Measurements from ENCODE around the gene CCNYL1. TPM values are rescaled to one million over a fixed set of nuclear protein-coding genes. Genes with fewer than 3 reads are reported as not detected.
"Not testable (repeated sequence)": the region's sequence is repeated elsewhere in the genome, so short reads cannot be mapped to it uniquely, and the experiment has no call there.

Gene CCNYL1
- total RNA-seq, 2 donors from 2014 or later: 12.1 to 14.3 TPM

DNA sequence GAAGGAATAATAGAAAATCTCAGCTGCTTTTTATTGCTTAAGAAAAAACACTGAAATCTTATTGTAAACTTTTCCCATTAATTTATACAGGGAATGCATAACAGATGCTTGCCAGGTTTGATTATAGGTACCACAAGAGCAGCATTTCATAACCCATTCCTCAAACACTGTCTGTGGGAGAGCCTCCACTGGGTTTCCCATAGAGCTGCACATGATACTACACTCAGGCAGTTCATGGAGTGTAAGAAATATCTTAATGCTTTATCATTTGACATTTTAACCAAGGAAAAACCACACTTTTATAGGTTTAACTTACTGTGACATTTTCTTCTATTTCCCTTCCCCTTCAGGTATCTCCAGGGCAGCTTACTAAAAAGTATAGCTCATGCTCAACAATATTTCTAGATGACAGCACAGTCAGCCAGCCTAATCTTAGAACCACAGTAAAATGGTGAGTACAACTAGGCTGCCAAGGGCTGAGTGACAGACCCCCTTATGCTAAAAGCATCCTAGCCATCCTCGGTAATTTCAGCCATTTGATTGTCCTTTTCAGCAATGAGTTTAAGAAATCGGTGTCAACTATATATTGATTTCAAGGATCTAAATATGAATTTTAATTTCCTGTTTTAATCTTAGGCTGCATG lies 22.3 kb downstream of the CCNYL1 start:
- DNase-seq: no peak
- no peak overlapping the region for H3K27ac Mint-ChIP-seq

DNA sequence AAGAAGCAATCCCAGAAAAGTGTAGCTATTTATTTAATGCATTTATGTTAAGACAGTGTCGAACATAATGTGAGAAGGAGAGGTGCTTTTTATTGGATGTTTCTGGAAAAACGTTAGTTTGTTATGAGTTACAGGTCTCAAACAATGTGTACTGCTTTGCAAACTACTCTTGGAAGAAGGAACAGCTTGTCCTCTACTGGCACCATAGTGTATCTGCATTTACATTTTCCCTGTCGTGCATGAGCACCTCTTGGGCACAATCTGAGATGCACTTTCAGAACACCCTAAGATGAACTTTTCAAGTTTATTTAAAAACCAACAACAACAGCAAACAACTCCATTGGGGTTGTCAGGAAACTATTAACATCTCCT lies 22.8 kb downstream of the CCNYL1 start:
- Mint-ChIP-seq H3K27me3 (no peaks in the 10 kb centered on the region), H3K4me3 (no peak overlapping the region), H3K27ac (no peak overlapping the region), H3K36me3 (ENCODE audit: low read depth) (peaks cover 4% of the 10 kb centered on the region), H3K4me1 (no peaks in the 10 kb centered on the region)
- H3K9me3 ChIP-seq (ENCODE audit: control insufficient read depth, low read length, poor library complexity, severe bottlenecking): no peaks in the 10 kb centered on the region
- no peak for ATAC-seq
- DNase-seq: no peak

More for the DNA sequence above, 22.3 kb downstream of the CCNYL1 start:
- Mint-ChIP-seq H3K4me3 (no peak overlapping the region), H3K36me3 (ENCODE audit: low read depth) (peaks cover 4% of the 10 kb centered on the region), H3K4me1 (no peaks in the 10 kb centered on the region), H3K27me3 (no peaks in the 10 kb centered on the region)
- H3K9me3 ChIP-seq (ENCODE audit: control insufficient read depth, low read length, poor library complexity, severe bottlenecking): no peaks in the 10 kb centered on the region
- no peak for ATAC-seq

DNA sequence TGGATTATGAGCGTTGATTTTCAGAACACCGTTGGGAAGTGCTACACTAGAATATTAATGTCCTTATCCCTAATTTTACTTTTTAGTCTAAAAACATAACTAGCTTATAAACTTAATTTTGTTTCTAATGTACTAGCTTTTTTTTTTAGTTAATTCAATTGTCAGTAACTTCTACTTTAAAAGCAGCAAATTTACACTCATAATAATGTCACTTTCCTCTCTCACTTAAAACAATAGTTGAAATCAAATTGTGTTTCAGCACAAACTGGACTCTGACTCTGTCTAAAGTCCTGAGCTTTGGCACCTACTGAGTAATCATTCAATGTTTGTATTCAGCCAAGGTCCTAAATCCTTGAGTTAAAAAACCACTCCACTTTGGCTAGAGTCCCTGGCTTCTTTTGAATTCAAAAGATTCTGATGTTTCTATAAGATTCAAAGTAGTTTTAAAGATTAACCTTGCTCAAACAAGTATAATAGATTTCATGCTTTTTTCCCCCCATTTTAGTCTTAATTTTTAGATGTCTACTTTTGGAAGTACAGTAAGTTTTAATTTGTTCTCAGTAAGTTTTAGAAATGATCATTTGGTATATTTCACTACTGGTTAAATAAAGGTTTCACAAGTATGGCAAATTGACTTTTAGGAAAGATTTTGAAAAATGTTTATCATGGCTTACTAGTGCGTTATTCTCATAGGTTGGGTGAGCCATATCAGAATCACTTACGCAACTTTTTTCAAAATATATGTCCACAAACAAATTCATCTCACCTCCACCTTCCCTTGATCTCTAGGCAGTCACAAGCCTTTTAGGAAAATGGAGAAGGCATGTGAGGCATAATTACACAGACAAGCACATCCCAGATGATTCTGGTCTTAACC lies 23.4 kb downstream of the CCNYL1 start:
- H3K9me3 ChIP-seq (ENCODE audit: control insufficient read depth, low read length, poor library complexity, severe bottlenecking): no peaks in the 10 kb centered on the region
- Mint-ChIP-seq H3K27ac (no peak overlapping the region), H3K27me3 (no peaks in the 10 kb centered on the region), H3K4me3 (no peak overlapping the region), H3K4me1 (no peaks in the 10 kb centered on the region), H3K36me3 (ENCODE audit: low read depth) (no peaks in the 10 kb centered on the region)
- DNase-seq (no peak), ATAC-seq (no peak)

DNA sequence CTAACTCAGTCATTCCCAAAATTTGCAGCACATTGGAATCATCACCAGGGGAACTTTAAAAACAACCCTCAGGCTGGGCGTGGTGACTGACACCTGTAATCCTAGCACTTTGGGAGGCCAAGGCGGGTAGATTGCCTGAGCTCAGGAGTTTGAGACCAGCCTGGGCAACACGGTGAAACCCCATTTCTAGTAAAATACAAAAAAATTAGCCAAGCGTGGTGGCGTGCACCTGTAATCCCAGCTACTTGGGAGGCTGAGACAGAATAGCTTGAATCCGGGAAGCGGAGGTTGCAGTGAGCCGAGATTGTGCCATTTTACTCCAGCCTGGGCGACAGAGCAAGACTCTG lies 24.0 kb downstream of the CCNYL1 start:
- not testable (repeated sequence) for H3K9me3 ChIP-seq (ENCODE audit: control insufficient read depth, low read length, poor library complexity, severe bottlenecking); ATAC-seq; H3K4me1 Mint-ChIP-seq; H3K36me3 Mint-ChIP-seq (ENCODE audit: low read depth); H3K27me3 Mint-ChIP-seq; DNase-seq; H3K4me3 Mint-ChIP-seq; H3K27ac Mint-ChIP-seq

DNA sequence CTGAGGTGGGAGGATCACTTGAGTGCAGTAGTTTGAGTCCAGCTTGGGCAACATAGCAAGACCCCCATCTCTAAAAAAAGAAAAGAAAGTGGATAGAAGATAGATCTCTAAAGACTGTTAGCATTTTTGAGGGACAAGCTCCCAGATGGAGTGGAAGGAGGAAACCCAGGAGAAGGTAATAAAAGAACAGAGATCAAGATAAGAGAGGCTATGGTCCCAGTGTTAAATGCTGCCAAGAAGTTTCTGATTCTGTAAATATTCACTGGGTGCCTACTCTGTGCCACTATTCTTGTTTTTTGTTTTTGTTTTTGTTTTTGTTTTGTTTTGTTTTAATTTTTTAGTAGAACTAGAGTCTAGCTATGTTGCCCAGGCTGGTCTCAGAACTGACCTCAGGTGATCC lies 32.1 kb downstream of the CCNYL1 start:
- Mint-ChIP-seq H3K4me3 (no peak overlapping the region), H3K4me1 (no peaks in the 10 kb centered on the region), H3K27me3 (no peaks in the 10 kb centered on the region), H3K36me3 (ENCODE audit: low read depth) (no peaks in the 10 kb centered on the region), H3K27ac (no peak overlapping the region)
- H3K9me3 ChIP-seq (ENCODE audit: control insufficient read depth, low read length, poor library complexity, severe bottlenecking): no peaks in the 10 kb centered on the region
- no peak for DNase-seq
- no peak for ATAC-seq

DNA sequence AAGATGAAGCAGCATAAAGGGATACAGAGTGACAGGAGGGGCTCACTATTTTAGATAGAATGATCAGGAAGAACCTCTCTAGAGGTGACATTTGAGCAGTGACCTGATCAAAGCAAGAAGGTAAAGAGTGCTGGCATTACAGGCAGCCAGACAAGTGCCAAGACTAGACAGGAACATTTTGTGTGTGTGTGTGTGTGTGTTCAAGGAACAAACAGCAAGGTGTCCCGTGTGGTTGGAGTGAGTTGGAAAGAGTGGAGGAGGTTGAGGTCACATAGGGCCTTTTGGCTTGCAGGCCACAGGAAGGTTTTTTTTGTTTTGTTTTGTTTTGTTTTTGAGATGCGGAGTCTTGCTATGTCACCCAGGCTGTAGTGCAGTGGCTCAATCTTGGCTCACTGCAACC lies 32.6 kb downstream of the CCNYL1 start:
- DNase-seq (no peak), ATAC-seq (no peak)
- Mint-ChIP-seq H3K27ac (no peak overlapping the region), H3K4me3 (no peak overlapping the region), H3K4me1 (no peaks in the 10 kb centered on the region), H3K27me3 (no peaks in the 10 kb centered on the region), H3K36me3 (ENCODE audit: low read depth) (no peaks in the 10 kb centered on the region)
- H3K9me3 ChIP-seq (ENCODE audit: control insufficient read depth, low read length, poor library complexity, severe bottlenecking): no peaks in the 10 kb centered on the region

DNA sequence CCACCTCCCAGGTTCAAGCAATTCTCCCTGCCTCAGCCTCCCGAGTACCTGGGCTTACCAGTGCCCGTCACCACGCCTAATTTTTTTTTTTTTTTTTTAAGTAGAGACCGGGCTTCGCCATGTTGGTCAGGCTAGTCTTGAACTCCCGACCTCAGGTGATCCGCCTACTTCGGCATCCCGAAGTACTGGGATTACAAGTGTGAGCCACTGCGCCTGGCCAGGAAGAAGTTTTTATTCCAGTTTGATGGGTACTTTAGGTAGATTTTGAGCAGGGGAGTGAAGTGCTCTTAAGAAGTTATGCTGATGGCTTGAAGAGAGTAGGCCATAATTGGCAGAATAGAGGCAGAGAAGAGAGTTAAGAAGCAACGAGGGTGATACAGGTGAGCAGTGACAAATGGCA lies 33.0 kb downstream of the CCNYL1 start:
- Mint-ChIP-seq H3K4me1 (no peaks in the 10 kb centered on the region), H3K4me3 (no peak overlapping the region), H3K27me3 (no peaks in the 10 kb centered on the region), H3K36me3 (ENCODE audit: low read depth) (no peaks in the 10 kb centered on the region), H3K27ac (no peak overlapping the region)
- no peaks in the 10 kb centered on the region for H3K9me3 ChIP-seq (ENCODE audit: control insufficient read depth, low read length, poor library complexity, severe bottlenecking)
- ATAC-seq: no peak
- no peak for DNase-seq

DNA sequence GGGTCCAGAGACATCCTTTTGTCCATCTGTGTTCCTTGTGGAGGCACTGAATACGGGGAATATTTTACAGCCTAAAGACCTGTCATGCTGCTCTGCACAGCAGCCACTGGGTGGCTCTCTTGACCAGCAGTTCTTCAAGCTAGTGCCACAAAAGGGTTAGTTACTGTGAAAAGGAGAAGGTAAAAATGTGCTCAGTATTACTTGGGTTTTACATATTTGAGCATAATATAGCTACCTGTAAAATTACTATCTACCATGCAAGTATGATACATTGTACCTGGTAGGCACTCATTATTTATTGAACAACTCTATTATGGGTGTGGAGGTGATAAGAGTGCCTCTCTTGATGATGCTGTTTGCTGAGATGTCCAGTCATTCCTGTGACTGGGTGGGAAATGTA lies 34.7 kb downstream of the CCNYL1 start:
- DNase-seq (no peak), ATAC-seq (peak; percentile 61)
- Mint-ChIP-seq H3K4me1 (no peaks in the 10 kb centered on the region), H3K4me3 (no peak overlapping the region), H3K27ac (no peak overlapping the region), H3K36me3 (ENCODE audit: low read depth) (no peaks in the 10 kb centered on the region), H3K27me3 (no peaks in the 10 kb centered on the region)
- no peaks in the 10 kb centered on the region for H3K9me3 ChIP-seq (ENCODE audit: control insufficient read depth, low read length, poor library complexity, severe bottlenecking)

DNA sequence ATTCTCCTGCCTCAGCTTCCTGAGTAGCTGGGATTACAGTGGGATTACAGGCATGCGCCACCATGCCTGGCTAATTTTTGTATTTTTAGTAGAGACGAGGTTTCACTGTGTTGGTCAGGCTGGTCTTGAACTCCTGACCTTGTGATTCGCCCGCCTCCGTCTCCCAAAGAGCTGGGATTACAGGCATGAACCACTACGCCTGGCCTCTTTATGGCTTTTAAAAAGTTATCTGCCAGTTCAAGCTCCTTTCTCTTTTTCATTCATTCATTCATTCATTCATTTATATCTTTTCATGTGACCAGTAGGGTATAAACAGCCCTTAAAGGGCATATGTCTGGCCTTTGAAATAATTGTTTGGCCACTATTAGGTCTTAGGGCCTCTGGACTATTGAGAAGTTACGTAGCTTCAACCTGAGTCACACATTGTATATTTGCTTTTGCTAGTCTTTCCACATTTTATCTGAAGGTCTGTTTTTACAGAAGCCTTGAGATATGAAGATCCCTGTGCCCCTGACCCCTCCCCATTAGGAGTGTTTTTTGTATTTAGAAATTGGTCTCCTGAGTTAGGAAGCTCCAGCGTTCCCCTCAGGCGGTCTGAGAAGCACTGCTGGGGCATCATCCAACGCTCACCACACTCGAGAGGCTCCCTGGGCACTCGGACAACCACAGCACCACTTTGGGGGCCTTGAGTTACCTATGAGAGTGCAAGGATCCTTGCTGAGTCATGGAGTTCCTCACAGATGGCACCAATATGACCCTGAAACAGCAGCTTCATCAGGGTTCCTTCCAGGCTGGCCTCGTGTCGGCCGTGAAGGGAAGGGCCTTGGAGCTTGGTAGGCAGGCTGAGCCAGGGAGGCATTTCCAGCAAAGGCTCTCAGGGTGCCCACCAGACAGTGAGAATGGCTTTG lies 36.5 kb downstream of the CCNYL1 start:
- no peaks in the 10 kb centered on the region for H3K36me3 Mint-ChIP-seq (ENCODE audit: low read depth)
- no peaks in the 10 kb centered on the region for H3K27me3 Mint-ChIP-seq
- no peak for DNase-seq
- no peak for ATAC-seq
- H3K4me1 Mint-ChIP-seq: no peaks in the 10 kb centered on the region
- no peak overlapping the region for H3K4me3 Mint-ChIP-seq
- H3K9me3 ChIP-seq (ENCODE audit: control insufficient read depth, low read length, poor library complexity, severe bottlenecking): no peaks in the 10 kb centered on the region
- H3K27ac Mint-ChIP-seq: no peak overlapping the region

DNA sequence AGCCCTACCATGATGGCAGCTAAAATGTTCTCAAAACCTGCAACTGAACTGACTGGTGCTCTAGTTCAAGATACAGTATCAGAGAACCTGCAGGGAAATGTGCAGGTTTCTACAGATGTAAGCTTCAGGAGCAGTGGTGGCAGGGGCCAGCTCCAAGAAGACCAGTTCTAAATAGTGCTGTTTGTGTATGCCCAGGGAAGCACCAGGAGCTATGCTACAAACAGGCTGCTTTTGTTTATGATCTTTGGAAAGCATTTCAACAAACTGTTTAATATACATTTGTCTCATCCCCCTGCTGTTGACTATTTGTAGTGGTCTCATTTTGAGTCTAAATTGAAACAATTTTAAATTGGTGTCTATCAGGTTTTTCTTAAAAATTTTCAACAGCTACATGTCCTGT lies 37.6 kb downstream of the CCNYL1 start:
- no peak for ATAC-seq
- Mint-ChIP-seq H3K27me3 (no peaks in the 10 kb centered on the region), H3K4me3 (no peak overlapping the region), H3K27ac (no peak overlapping the region), H3K4me1 (no peaks in the 10 kb centered on the region), H3K36me3 (ENCODE audit: low read depth) (no peaks in the 10 kb centered on the region)
- DNase-seq: no peak
- no peaks in the 10 kb centered on the region for H3K9me3 ChIP-seq (ENCODE audit: control insufficient read depth, low read length, poor library complexity, severe bottlenecking)

DNA sequence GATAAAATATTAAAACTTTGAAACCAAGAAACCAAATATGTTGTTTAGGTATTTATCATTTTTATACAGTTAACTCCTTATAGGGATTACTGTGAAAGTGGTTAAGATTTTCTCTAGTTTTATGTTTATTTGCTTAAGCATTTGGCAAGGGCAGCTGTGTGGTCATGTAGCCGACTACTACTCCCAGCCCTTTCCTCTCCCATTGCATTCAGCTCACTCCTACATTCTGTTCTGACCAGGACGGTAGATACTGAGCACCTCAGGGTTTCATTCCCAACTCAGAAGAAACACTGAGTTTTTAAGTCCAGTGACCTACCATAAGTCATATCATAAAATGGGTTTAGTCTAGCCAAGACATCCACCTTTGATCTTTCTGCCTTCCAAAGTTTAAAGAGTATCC lies 38.4 kb downstream of the CCNYL1 start:
- Mint-ChIP-seq H3K27ac (no peak overlapping the region), H3K36me3 (ENCODE audit: low read depth) (no peaks in the 10 kb centered on the region), H3K4me3 (no peak overlapping the region), H3K27me3 (no peaks in the 10 kb centered on the region), H3K4me1 (no peaks in the 10 kb centered on the region)
- H3K9me3 ChIP-seq (ENCODE audit: control insufficient read depth, low read length, poor library complexity, severe bottlenecking): no peaks in the 10 kb centered on the region
- ATAC-seq: no peak
- no peak for DNase-seq

DNA sequence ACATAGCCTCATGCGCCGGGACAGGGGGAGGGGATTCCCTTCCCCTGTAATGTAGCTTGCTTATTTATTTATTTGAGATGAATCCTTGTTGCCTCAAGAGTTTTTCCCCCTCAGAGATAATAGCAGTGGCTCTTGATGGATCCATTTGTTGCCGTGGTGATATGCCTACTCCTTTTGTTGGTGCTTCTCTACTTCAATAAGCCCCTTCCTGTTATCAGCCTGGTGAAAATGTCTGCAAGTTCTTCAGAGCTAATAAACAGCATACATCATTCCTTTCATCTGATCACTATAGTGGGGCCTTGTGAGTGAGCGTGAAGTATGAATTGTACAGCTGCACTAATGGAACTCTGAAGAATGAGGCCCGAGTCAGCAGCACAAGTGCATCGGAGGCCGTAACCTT lies 38.9 kb downstream of the CCNYL1 start:
- Mint-ChIP-seq H3K4me1 (no peaks in the 10 kb centered on the region), H3K27ac (no peak overlapping the region), H3K36me3 (ENCODE audit: low read depth) (no peaks in the 10 kb centered on the region), H3K27me3 (no peaks in the 10 kb centered on the region), H3K4me3 (no peak overlapping the region)
- H3K9me3 ChIP-seq (ENCODE audit: control insufficient read depth, low read length, poor library complexity, severe bottlenecking): no peaks in the 10 kb centered on the region
- DNase-seq: no peak
- no peak for ATAC-seq

DNA sequence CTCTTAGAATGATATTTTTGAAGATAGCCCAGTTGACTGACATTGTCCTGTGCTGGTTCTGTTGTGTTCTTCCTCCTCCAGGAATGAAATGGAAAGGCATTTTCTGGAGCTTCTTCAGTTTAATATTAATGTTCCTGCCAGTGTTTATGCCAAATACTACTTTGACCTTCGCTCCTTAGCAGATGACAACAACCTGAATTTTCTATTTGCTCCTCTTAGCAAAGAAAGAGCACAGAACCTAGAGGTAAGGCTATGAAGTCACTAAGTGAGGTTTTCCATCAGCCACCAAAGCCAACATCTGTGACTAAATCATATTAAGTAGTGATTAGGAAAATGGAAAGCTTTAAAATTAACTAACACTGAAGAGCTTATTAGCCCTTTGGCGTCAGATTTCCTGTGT lies 39.4 kb downstream of the CCNYL1 start:
- H3K4me3 Mint-ChIP-seq: no peak overlapping the region
- H3K4me1 Mint-ChIP-seq: no peaks in the 10 kb centered on the region
- H3K27ac Mint-ChIP-seq: no peak overlapping the region
- H3K36me3 Mint-ChIP-seq (ENCODE audit: low read depth): no peaks in the 10 kb centered on the region
- no peak for ATAC-seq
- H3K9me3 ChIP-seq (ENCODE audit: control insufficient read depth, low read length, poor library complexity, severe bottlenecking): no peaks in the 10 kb centered on the region
- no peak for DNase-seq
- H3K27me3 Mint-ChIP-seq: no peaks in the 10 kb centered on the region
